ENCODE measurements around the gene CDC37L1.

- TF ChIP-seq CTCF (IDR thresholded peaks at IDR 0.05) (no peak), POLR2A (IDR thresholded peaks at IDR 0.05) (no peak)
Measured at GRCh38 chr9:4678679-4679267, 596 bp upstream of the CDC37L1 start.
